GM12875 (cell line): ENCODE data around the gene BOLA2B.

Experiments
- H3K4me3 ChIP-seq: one replicate; pipeline ENCODE4 v1.5.1; 2011; ENCODE audit warnings: low read depth, low read length, control low read depth
- TF ChIP-seq, protein P1 (sequence below): IDR thresholded peaks from 2 replicates; pipeline ENCODE4 v1.5.1; 2011; ENCODE audit warnings: low read depth, mild to moderate bottlenecking, control low read depth, inconsistent platforms, low read length, moderate library complexity, borderline replicate concordance; ENCODE audit not compliant: insufficient read depth

The BOLA2B gene

DNA sequence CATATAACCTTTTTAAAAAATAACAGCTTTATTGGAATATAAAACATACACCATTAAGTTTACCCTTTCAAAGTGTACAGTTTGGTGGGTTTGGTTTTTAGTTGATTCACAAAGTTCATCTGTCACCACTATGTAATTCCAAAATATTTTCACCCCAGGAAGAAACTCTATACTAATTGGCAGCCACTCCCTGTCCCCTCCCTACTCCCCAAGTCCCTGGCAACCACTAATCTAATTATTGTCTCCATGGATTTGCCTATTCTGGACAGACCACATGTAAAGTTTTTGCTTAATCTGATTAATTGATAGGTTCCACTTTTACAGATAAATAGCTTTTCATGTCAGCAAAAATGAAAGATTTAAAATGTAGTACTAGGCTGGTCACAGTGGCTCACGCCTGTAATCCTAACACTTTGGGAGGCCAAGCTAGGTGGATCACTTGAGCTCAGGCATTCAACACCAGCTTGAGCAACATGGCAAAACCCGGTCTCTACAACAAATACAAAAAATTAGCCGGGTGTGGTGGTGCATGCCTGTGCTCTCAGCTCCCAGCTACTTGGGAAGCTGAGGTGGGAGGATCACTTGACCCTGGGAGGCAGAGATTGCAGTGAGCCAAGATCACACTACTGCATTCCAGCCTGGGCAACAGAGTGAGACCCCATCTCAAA lies 45.5 kb downstream of the BOLA2B start:
- TF ChIP-seq, protein P1, sequence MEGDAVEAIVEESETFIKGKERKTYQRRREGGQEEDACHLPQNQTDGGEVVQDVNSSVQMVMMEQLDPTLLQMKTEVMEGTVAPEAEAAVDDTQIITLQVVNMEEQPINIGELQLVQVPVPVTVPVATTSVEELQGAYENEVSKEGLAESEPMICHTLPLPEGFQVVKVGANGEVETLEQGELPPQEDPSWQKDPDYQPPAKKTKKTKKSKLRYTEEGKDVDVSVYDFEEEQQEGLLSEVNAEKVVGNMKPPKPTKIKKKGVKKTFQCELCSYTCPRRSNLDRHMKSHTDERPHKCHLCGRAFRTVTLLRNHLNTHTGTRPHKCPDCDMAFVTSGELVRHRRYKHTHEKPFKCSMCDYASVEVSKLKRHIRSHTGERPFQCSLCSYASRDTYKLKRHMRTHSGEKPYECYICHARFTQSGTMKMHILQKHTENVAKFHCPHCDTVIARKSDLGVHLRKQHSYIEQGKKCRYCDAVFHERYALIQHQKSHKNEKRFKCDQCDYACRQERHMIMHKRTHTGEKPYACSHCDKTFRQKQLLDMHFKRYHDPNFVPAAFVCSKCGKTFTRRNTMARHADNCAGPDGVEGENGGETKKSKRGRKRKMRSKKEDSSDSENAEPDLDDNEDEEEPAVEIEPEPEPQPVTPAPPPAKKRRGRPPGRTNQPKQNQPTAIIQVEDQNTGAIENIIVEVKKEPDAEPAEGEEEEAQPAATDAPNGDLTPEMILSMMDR, result no peak
- no peak overlapping the region for H3K4me3 ChIP-seq

DNA sequence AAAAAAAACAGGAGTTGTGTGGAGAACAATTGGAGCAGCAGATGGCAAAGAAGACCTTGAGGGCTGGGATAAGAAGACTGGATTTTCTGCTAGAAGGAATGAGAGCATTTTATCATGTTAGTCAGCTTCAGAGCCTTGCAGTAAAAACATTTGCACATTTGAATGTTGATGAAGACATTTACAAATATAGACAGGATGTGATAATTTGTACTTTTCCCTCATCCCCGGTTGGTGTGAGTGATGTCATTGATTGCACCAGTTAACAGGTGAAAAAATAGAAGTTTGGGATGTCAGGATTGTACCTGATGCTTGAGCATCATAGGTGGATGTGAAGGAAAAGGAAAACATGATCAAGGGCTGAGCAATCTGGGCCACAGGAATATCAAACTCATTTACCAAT lies 47.8 kb downstream of the BOLA2B start:
- H3K4me3 ChIP-seq, result no peak overlapping the region
- TF ChIP-seq, protein P1, result no peak

DNA sequence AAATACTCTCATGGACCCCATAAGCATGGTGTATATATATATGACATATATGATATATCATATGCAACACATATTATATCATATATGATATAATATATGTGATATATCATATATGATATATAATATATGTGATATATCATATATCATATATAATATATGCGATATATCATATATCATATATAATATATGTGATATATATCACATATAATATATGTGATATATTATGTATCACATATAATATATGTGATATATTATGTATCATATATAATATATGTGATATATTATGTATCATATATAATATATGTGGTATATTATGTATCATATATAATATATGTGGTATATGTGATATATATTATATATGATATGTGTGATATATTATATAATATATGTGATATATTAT lies 48.5 kb downstream of the BOLA2B start:
- H3K4me3 ChIP-seq, result no peak overlapping the region
- TF ChIP-seq, protein P1, result no peak

DNA sequence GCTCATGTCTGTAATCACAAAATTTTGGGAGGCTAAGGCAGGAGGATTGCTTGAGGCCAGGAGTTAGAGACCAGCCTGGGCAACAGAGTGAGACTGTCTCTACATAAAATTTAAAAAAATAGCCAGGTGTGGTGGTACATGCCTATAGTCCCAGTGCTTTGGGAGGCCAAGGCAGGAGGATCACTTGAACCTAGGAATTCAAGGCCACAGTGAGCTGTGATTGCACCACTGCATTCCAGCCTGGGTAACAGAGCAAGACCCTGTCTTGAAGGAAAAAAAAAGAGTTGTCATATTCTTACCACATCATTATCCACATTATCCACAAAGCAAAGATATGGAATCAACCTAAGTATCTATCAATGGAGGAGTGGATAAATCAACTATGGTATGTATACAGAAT lies 49.4 kb downstream of the BOLA2B start:
- no peak overlapping the region for H3K4me3 ChIP-seq
- TF ChIP-seq, protein P1, result no peak

DNA sequence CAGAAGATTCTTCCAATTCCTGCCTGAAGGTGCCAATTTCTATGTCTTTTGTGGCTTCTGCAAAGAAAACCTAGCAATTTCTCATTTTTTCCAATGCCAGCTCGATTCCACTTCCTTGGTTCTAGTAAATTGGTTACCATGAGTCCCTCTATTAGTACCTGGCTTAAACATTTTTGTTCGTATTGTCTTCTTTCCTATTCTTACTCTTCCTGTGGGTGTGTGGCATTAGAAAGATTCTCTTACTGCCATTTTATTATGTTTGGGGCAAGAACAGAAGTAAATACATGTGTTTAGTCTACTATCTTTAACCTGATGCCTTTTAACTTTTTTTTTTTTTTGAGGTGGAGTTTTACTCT lies 50.1 kb downstream of the BOLA2B start:
- no peak overlapping the region for H3K4me3 ChIP-seq
- TF ChIP-seq, protein P1, result no peak
